Measurements from ENCODE around the gene RASGRP3. TPM values are rescaled to one million over a fixed set of nuclear protein-coding genes. Genes with fewer than 3 reads are reported as not detected.

The RASGRP3 gene
- total RNA-seq, 2 experiments from 2014 or later = 3.9 to 4.5 TPM

- no peaks in the 10 kb centered on the region for H3K4me1 Mint-ChIP-seq
- no peak overlapping the region for H3K4me3 Mint-ChIP-seq
- H3K36me3 Mint-ChIP-seq (ENCODE audit: low read depth) = peaks cover 2% of the 10 kb centered on the region
- H3K27me3 Mint-ChIP-seq = no peaks in the 10 kb centered on the region
- no peaks in the 10 kb centered on the region for H3K9me3 Mint-ChIP-seq (ENCODE audit: low read depth)
- ATAC-seq (no peak), DNase-seq (no peak)
- ChIA-PET POLR2A (no interaction called here), CTCF (no interaction called here)
- H3K27ac Mint-ChIP-seq = no peak overlapping the region
- intact Hi-C loops (cut with DNase I, micrococcal nuclease) = no loop called here
Measured at GRCh38 chr2:33570681-33571080, 94.2 kb downstream of the RASGRP3 start.

- no peak overlapping the region for H3K4me3 Mint-ChIP-seq
- no peaks in the 10 kb centered on the region for H3K9me3 Mint-ChIP-seq (ENCODE audit: low read depth)
- DNase-seq = no peak
- ATAC-seq = no peak
- intact Hi-C loops (cut with DNase I, micrococcal nuclease) = no loop called here
- ChIA-PET POLR2A (no interaction called here), CTCF (interaction anchor here (1.2 kb wide), 1 partner anchor 11 kb away, joined by 3 read pairs; no protein-coding TSS in a partner anchor)
- H3K36me3 Mint-ChIP-seq (ENCODE audit: low read depth) = no peaks in the 10 kb centered on the region
- no peaks in the 10 kb centered on the region for H3K4me1 Mint-ChIP-seq
- H3K27ac Mint-ChIP-seq = no peak overlapping the region
- no peaks in the 10 kb centered on the region for H3K27me3 Mint-ChIP-seq
Measured at GRCh38 chr2:33573657-33574056, 97.2 kb downstream of the RASGRP3 start.

DNA sequence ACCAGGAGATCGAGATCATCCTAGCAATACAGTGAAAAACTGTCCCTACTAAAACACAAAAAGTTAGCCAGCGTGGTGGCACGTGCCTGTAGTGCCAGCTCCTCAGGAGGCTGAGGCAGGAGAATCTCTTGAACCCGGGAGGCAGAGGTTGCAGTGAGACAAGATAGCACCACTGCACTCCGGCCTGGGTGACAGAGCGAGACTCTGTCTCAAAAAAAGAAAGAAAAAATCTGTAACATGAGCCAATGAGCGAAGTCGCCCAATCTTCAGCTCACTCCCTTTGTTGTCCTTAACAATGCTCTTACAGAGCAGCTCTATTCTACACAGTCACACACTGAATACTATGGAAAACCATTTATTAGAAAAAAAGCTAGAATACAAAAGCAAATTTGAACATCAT, 100.6 kb downstream of the RASGRP3 start:
- no peaks in the 10 kb centered on the region for H3K9me3 Mint-ChIP-seq (ENCODE audit: low read depth)
- intact Hi-C loops (cut with DNase I, micrococcal nuclease) = no loop called here
- ATAC-seq (no peak), DNase-seq (no peak)
- H3K4me3 Mint-ChIP-seq = no peak overlapping the region
- ChIA-PET CTCF (interaction anchor here (0.6 kb wide), 1 partner anchor 101 kb away, joined by 3 read pairs; no protein-coding TSS in a partner anchor), POLR2A (no interaction called here)
- no peaks in the 10 kb centered on the region for H3K27me3 Mint-ChIP-seq
- H3K36me3 Mint-ChIP-seq (ENCODE audit: low read depth) = peaks cover 4% of the 10 kb centered on the region
- no peak overlapping the region for H3K27ac Mint-ChIP-seq
- H3K4me1 Mint-ChIP-seq = peaks cover 10% of the 10 kb centered on the region

GRCh38 chr2:33577668-33578067, 101.2 kb downstream of the RASGRP3 start:
- no peaks in the 10 kb centered on the region for H3K9me3 Mint-ChIP-seq (ENCODE audit: low read depth)
- no peaks in the 10 kb centered on the region for H3K27me3 Mint-ChIP-seq
- H3K27ac Mint-ChIP-seq = no peak overlapping the region
- POLR2A ChIA-PET = no interaction called here
- DNase-seq = no peak
- H3K4me3 Mint-ChIP-seq = no peak overlapping the region
- intact Hi-C loops (cut with DNase I, micrococcal nuclease) = no loop called here
- no peak for ATAC-seq
- H3K4me1 Mint-ChIP-seq = peaks cover 14% of the 10 kb centered on the region
- H3K36me3 Mint-ChIP-seq (ENCODE audit: low read depth) = peaks cover 8% of the 10 kb centered on the region
- CTCF ChIA-PET = no interaction called here

DNA sequence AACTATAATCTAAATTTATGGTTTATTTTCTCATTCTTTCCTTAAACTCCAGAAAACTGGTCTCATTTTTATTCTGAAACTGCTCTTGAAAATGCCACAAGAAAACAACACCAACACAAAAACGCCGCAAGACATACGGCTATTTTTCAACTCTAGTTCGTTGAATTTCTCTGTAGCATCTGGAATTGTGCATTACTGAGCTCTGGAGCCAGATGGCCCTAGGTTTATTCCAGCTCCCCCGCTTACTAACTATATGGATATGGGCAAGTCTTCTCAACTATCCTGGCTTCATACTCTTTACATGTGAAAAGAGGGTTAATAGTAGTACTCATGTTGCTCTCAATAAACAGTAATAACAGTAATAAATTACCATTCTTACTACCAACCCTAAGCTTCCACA, 102.8 kb downstream of the RASGRP3 start:
- ChIA-PET CTCF (no interaction called here), POLR2A (no interaction called here)
- Mint-ChIP-seq H3K9me3 (ENCODE audit: low read depth) (no peaks in the 10 kb centered on the region), H3K27ac (no peak overlapping the region), H3K36me3 (ENCODE audit: low read depth) (peaks cover 10% of the 10 kb centered on the region), H3K4me3 (no peak overlapping the region), H3K4me1 (peaks cover 14% of the 10 kb centered on the region), H3K27me3 (no peaks in the 10 kb centered on the region)
- intact Hi-C loops (cut with DNase I, micrococcal nuclease) = no loop called here
- no peak for DNase-seq
- ATAC-seq = no peak

- CTCF ChIA-PET = interaction anchor here (1.4 to 3.2 kb wide), 4 partner anchors 13 to 690 kb away, joined by 4 to 26 read pairs (median 18); partner anchors contain the start of gene RASGRP3
- H3K27me3 Mint-ChIP-seq = no peaks in the 10 kb centered on the region
Measured at GRCh38 chr2:33581872-33582271, 105.4 kb downstream of the RASGRP3 start.

DNA sequence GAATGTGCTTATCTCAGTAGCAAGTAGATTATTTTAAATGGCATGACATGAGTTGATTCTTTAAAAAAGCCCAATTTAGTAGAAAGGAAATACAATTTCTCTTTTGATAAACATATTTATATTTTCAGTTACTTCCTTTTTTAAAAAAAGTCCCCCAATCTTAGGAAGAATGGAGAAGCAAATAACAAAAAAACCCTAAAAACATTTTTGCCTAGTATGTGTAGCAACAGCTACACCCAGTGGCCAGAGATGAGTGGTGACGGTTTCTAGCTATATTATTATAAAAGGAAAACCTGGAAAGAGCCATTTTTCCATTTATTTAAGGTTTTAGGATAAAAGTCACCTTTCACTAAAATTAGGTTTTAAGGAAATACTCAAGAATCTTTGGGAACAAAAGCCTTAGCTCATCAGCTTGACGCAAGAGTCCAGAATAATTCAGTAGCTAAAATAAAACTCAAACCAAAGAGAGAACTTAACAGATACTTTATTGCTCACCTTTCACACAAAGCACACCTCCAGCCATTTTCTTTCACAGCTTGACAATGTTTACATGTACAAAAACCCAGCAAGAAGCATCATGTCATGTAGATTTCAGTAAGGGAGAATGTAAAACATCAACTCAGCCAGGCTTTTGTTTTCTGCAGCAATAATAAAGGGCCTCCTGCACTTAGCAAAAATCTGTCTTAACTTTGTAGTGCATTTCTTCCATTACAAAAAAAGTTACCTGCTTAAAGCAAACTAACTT, 106.9 kb downstream of the RASGRP3 start:
- intact Hi-C loops (cut with DNase I, micrococcal nuclease) = loop anchor here (1.0 to 10.0 kb wide), 6 partner anchors 108 to 261 kb away; no protein-coding TSS in a partner anchor
- no peaks in the 10 kb centered on the region for H3K27me3 Mint-ChIP-seq
- ChIA-PET POLR2A (interaction anchor here (0.8 to 0.9 kb wide), 2 partner anchors 10 to 16 kb away, joined by 4 read pairs; partner anchors contain the start of gene FAM98A), CTCF (interaction anchor here (0.6 to 3.2 kb wide), 36 partner anchors 8 to 1546 kb away, joined by 3 to 26 read pairs (median 3); partner anchors contain the start of genes FAM98A and RASGRP3)
- ATAC-seq (no peak), DNase-seq (peak; percentile 32)
- H3K36me3 Mint-ChIP-seq (ENCODE audit: low read depth) = peaks cover 27% of the 10 kb centered on the region
- no peak overlapping the region for H3K27ac Mint-ChIP-seq
- no peaks in the 10 kb centered on the region for H3K9me3 Mint-ChIP-seq (ENCODE audit: low read depth)
- no peak overlapping the region for H3K4me3 Mint-ChIP-seq
- H3K4me1 Mint-ChIP-seq = peaks cover 14% of the 10 kb centered on the region

More at GRCh38 chr2:33581872-33582271, 105.4 kb downstream of the RASGRP3 start:
- Mint-ChIP-seq H3K4me1 (peaks cover 14% of the 10 kb centered on the region), H3K9me3 (ENCODE audit: low read depth) (no peaks in the 10 kb centered on the region), H3K36me3 (ENCODE audit: low read depth) (peaks cover 21% of the 10 kb centered on the region), H3K27ac (no peak overlapping the region), H3K4me3 (no peak overlapping the region)
- intact Hi-C loops (cut with DNase I, micrococcal nuclease) = loop anchor here (2.0 to 10.0 kb wide), 5 partner anchors 107 to 260 kb away; no protein-coding TSS in a partner anchor
- no peak for DNase-seq
- no peak for ATAC-seq
- POLR2A ChIA-PET = no interaction called here

DNA sequence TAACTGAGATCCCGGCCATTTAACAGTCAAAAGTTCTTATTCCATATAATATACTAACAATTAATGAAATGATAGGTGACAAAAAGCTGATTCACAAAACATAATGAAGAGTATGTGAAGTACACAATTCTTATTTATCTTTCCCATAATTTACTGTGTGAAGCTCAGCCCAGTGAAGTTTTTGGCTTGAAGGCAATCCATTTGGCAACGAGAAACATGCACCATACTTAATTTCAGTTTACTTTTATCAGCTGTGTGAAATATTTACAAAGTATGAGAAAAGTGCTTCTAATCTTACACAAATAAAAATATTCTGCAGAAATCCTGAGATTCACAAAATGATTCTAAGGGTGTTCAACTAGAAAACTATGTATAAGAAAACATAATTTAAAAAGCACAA, 110.3 kb downstream of the RASGRP3 start:
- Mint-ChIP-seq H3K4me1 (peaks cover 7% of the 10 kb centered on the region), H3K36me3 (ENCODE audit: low read depth) (peaks cover 34% of the 10 kb centered on the region), H3K4me3 (no peak overlapping the region), H3K9me3 (ENCODE audit: low read depth) (no peaks in the 10 kb centered on the region), H3K27me3 (no peaks in the 10 kb centered on the region), H3K27ac (no peak overlapping the region)
- ATAC-seq = no peak
- intact Hi-C loops (cut with DNase I, micrococcal nuclease) = loop anchor here in 1 of 2 experiments (10.0 kb wide), 1 partner anchor 172 kb away; no protein-coding TSS in a partner anchor
- ChIA-PET CTCF (interaction anchor here (1.0 to 1.8 kb wide), 3 partner anchors 13 to 191 kb away, joined by 3 to 5 read pairs (median 4); partner anchors contain the start of gene FAM98A), POLR2A (no interaction called here)
- DNase-seq = no peak

DNA sequence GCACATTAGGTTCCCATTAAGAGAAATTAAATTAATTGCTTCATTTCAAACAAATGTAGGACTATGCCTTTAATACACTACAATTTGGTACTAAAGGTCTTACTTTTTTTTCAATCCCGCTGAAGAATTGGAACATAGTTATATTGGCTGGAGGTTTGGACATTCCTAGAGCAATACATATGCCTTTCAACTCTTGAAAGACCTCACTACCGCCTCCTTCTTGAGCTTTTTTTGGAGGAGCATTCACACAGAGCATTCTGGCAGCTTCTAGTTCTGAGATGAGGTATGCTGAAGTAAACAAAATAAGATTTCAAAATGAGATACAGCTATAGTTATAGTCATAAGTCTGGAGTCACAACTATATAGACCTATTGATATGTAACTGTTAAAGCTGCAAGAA, 111.8 kb downstream of the RASGRP3 start:
- peaks cover 36% of the 10 kb centered on the region for H3K36me3 Mint-ChIP-seq (ENCODE audit: low read depth)
- H3K4me3 Mint-ChIP-seq = no peak overlapping the region
- intact Hi-C loops (cut with DNase I, micrococcal nuclease) = loop anchor here in 1 of 2 experiments (10.0 kb wide), 1 partner anchor 173 kb away; no protein-coding TSS in a partner anchor
- ChIA-PET POLR2A (no interaction called here), CTCF (interaction anchor here (1.5 kb wide), 1 partner anchor 11 kb away, joined by 5 read pairs; the partner anchor contains the start of gene FAM98A)
- no peaks in the 10 kb centered on the region for H3K27me3 Mint-ChIP-seq
- ATAC-seq (no peak), DNase-seq (no peak)
- H3K27ac Mint-ChIP-seq = no peak overlapping the region
- peaks cover 5% of the 10 kb centered on the region for H3K4me1 Mint-ChIP-seq
- H3K9me3 Mint-ChIP-seq (ENCODE audit: low read depth) = no peaks in the 10 kb centered on the region

GRCh38 chr2:33589444-33589843, 113.0 kb downstream of the RASGRP3 start:
- Mint-ChIP-seq H3K36me3 (ENCODE audit: low read depth) (peaks cover 39% of the 10 kb centered on the region), H3K27ac (no peak overlapping the region), H3K4me3 (no peak overlapping the region), H3K27me3 (no peaks in the 10 kb centered on the region), H3K9me3 (ENCODE audit: low read depth) (no peaks in the 10 kb centered on the region), H3K4me1 (peaks cover 11% of the 10 kb centered on the region)
- ChIA-PET POLR2A (no interaction called here), CTCF (no interaction called here)
- DNase-seq (no peak), ATAC-seq (no peak)
- intact Hi-C loops (cut with DNase I, micrococcal nuclease) = loop anchor here in 1 of 2 experiments (10.0 kb wide), 1 partner anchor 175 kb away; no protein-coding TSS in a partner anchor

DNA sequence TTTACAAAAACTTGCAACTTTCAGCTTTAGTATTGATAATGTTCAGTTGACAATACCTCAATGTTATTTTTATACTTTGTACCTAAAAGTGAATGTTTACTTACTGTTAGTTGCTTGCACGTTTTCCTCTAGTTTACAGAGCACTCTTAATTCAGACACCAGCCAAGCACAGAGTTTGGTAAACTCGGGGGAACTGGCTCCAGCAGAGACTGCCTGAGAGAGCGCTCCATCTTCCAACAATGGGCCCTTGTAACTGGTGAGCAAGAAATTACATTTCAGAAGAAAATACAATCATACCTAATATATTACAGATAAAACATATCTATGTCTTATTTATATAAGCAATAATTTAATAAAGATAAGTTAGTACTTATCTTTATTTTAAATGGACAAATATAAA, 118.9 kb downstream of the RASGRP3 start:
- H3K27ac Mint-ChIP-seq = no peak overlapping the region
- H3K4me3 Mint-ChIP-seq = no peak overlapping the region
- peaks cover 33% of the 10 kb centered on the region for H3K4me1 Mint-ChIP-seq
- CTCF ChIA-PET = interaction anchor here (1.1 to 4.7 kb wide), 2 partner anchors 12 to 653 kb away, joined by 3 to 26 read pairs; no protein-coding TSS in a partner anchor
- H3K9me3 Mint-ChIP-seq (ENCODE audit: low read depth) = no peaks in the 10 kb centered on the region
- no peaks in the 10 kb centered on the region for H3K27me3 Mint-ChIP-seq
- DNase-seq = no peak
- intact Hi-C loops (cut with DNase I, micrococcal nuclease) = loop anchor here (5.0 to 10.0 kb wide), 4 partner anchors 273 to 1241 kb away; partner anchors contain the start of genes BIRC6 (in 1 of the 2) and LTBP1 (in 1 of the 2)
- POLR2A ChIA-PET = no interaction called here
- ATAC-seq = no peak
- peaks cover 21% of the 10 kb centered on the region for H3K36me3 Mint-ChIP-seq (ENCODE audit: low read depth)
